Kidney capillary endothelial cell (primary cell): Measurements from ENCODE around the gene PCDHGB2.
"Not testable (repeated sequence)": the region's sequence is repeated elsewhere in the genome, so short reads cannot be mapped to it uniquely, and the experiment has no call there.

Experiments used
- DNase-seq: peaks from one replicate; pipeline ENCODE4 v3.0.0-alpha.2; 2018; ENCODE audit warnings: low spot score

PCDHGB2 gene

GRCh38 chr5:141359790-141360426 is at the start of gene PCDHGB2:
Gene PCDHGB2 (plus strand): TSS chr5:141359994. CDS start chr5:141360136, 142 bp downstream.
- no peak for DNase-seq

GRCh38 chr5:141313711-141314110 is 46.1 kb upstream of the PCDHGB2 start:
- no peak for DNase-seq

- DNase-seq = not testable (repeated sequence)
Observed at GRCh38 chr5:141316963-141317362, 42.8 kb upstream of the PCDHGB2 start.

GRCh38 chr5:141319202-141319601 is 40.6 kb upstream of the PCDHGB2 start:
- no peak for DNase-seq

GRCh38 chr5:141319699-141320098 is 40.1 kb upstream of the PCDHGB2 start:
- no peak for DNase-seq

- DNase-seq = peak; percentile 91
Observed at GRCh38 chr5:141320225-141321169, 39.3 kb upstream of the PCDHGB2 start, which contains the start of gene TAF7. Gene TAF7 (minus strand): TSS chr5:141320784. CDS start chr5:141320044, 740 bp downstream.

GRCh38 chr5:141322261-141322660 is 37.5 kb upstream of the PCDHGB2 start:
- DNase-seq = no peak

GRCh38 chr5:141326088-141326854 is 33.5 kb upstream of the PCDHGB2 start:
- DNase-seq = peak; percentile 44

GRCh38 chr5:141328231-141328630 is 31.6 kb upstream of the PCDHGB2 start:
- DNase-seq = no peak

GRCh38 chr5:141330299-141331080 is 29.3 kb upstream of the PCDHGB2 start, which contains the start of gene PCDHGA1:
Gene PCDHGA1 (plus strand): TSS chr5:141330514.
- DNase-seq = no peak

GRCh38 chr5:141332571-141332970 is 27.2 kb upstream of the PCDHGB2 start:
- not testable (repeated sequence) for DNase-seq

GRCh38 chr5:141338538-141339306 is 21.1 kb upstream of the PCDHGB2 start, which contains the start of gene PCDHGA2:
Gene PCDHGA2 (plus strand): TSS chr5:141338760.
- no peak for DNase-seq

GRCh38 chr5:141340781-141341354 is 18.9 kb upstream of the PCDHGB2 start:
- DNase-seq = not testable (repeated sequence)

GRCh38 chr5:141342773-141343172 is 17.0 kb upstream of the PCDHGB2 start:
- DNase-seq = no peak

GRCh38 chr5:141343242-141343952 is 16.4 kb upstream of the PCDHGB2 start, which contains the start of gene PCDHGA3:
Gene PCDHGA3 (plus strand): TSS chr5:141343829. CDS start chr5:141344034, 205 bp downstream.
- peak; percentile 36 for DNase-seq

GRCh38 chr5:141343953-141344463 is 15.8 kb upstream of the PCDHGB2 start:
- DNase-seq = no peak

- DNase-seq = no peak
Observed at GRCh38 chr5:141345327-141345726, 14.5 kb upstream of the PCDHGB2 start.

GRCh38 chr5:141346017-141346416 is 13.8 kb upstream of the PCDHGB2 start:
- not testable (repeated sequence) for DNase-seq
